ENCODE results near the gene PLA2G12B. TPM values are rescaled to one million over a fixed set of nuclear protein-coding genes. Genes with fewer than 3 reads are reported as not detected.

Gene PLA2G12B
- total and polyA plus RNA-seq, 2 of the 8 experiments (the other 6 are each of a cell fraction or from before 2014, with no cell fraction given), result not detected

Other genes with a start within 250 kb of the PLA2G12B start
- gene OIT3, start 61.1 kb downstream of the PLA2G12B start, total RNA-seq (2021; fragmentation: NEBNext Ultra II Directional; extraction: Animal tissue kit (Norgen Biotek cat#: 25700)), result not detected in 2 replicates
- not detected in 2 replicates for gene OIT3, start 61.1 kb downstream of the PLA2G12B start, polyA plus RNA-seq (2011; rRNA removed)
- 25.3 and 25.7 TPM in 2 replicates for gene P4HA1, start 142.1 kb upstream of the PLA2G12B start, total RNA-seq (2021; fragmentation: NEBNext Ultra II Directional; extraction: Animal tissue kit (Norgen Biotek cat#: 25700))
- 6.7 and 12.0 TPM in 2 replicates for gene P4HA1, start 142.1 kb upstream of the PLA2G12B start, polyA plus RNA-seq (2011; rRNA removed)
- gene NUDT13, start 155.6 kb upstream of the PLA2G12B start, total RNA-seq (2021; fragmentation: NEBNext Ultra II Directional; extraction: Animal tissue kit (Norgen Biotek cat#: 25700)), result 1.5 and 1.9 TPM in 2 replicates
- gene NUDT13, start 155.6 kb upstream of the PLA2G12B start, polyA plus RNA-seq (2011; rRNA removed), result 0.83 and 1.9 TPM in 2 replicates
- gene ECD, start 213.2 kb upstream of the PLA2G12B start, total RNA-seq (2021; fragmentation: NEBNext Ultra II Directional; extraction: Animal tissue kit (Norgen Biotek cat#: 25700)), result 38.0 and 43.6 TPM in 2 replicates
- gene ECD, start 213.2 kb upstream of the PLA2G12B start, polyA plus RNA-seq (2011; rRNA removed), result 19.4 and 27.1 TPM in 2 replicates
- gene FAM149B1, start 213.3 kb upstream of the PLA2G12B start, total RNA-seq (2021; fragmentation: NEBNext Ultra II Directional; extraction: Animal tissue kit (Norgen Biotek cat#: 25700)), result 16.8 TPM in 2 replicates
- 20.3 and 21.9 TPM in 2 replicates for gene FAM149B1, start 213.3 kb upstream of the PLA2G12B start, polyA plus RNA-seq (2011; rRNA removed)

Measured in H1 (cell line).